GM18868 (cell line): ENCODE data around the gene MINK1.
"Not testable (repeated sequence)": the region's sequence is repeated elsewhere in the genome, so short reads cannot be mapped to it uniquely, and the experiment has no call there.

ENCODE experiments used
- ATAC-seq: cut with Tn5 transposase; IDR thresholded peaks from one replicate; pipeline ENCODE4 v1.9.1; 2021; ENCODE audit warnings: mild to moderate bottlenecking, moderate library complexity; ENCODE audit not compliant: unreplicated experiment

MINK1 gene

DNA sequence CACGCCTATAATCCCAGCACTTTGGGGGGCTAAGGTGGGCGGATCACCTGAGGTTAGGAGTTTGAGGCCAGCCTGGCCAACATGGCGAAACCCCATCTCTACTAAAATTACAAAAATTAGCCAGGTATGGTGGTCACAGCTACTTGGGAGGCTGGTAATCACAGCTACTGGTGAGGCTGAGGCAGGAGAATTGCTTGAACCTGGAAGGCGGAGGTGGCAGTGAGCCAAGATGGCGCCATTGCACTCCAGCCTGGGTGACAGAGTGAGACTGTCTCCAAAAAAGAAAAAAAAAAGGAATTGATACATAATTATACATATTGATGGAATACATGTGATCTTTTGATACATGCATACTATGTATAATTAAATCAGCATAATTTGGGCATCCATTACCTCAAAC, 34.4 kb downstream of the MINK1 start:
- ATAC-seq, result not testable (repeated sequence)

DNA sequence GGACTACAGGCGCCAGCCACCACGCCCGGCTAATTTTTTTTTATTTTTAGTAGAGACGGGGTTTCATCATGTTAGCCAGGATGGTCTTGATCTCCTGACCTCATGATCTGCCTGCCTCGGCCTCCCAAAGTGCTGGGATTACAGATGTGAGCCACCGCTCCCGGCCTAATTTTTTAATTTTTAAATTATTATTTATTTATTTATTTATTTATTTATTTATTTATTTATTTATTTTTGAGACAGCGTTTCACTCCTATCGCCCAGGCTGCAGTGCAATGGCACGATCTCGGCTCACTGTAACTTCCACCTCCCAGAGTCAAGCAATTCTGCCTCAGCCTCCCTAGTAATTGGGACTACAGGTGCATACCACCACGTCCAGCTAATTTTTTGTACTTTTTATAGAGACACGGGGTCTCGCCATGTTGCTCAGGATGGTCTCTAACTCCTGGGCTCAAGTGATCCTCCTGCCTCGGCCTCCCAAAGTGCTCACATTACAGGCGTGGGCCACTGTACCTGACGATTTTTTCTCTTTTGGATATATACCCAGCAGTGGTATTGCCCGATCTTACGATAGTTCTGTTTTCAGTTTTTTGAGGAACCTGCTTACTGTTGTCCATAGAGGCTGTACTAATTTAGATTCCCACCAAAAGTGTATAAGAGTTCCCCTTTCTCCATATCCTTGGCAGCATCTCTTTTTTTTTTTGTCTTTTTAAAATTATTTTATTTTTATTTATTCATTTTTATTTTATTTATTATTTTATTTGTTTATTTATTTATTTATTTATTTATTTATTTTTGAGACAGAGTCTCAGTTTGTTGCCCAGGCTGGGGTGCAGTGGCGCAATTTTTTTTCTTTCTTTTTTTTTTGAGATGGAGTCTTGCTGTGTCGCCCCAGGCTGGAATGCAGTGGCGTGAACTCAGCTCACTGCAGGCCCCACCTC, 36.2 kb downstream of the MINK1 start:
- not testable (repeated sequence) for ATAC-seq

DNA sequence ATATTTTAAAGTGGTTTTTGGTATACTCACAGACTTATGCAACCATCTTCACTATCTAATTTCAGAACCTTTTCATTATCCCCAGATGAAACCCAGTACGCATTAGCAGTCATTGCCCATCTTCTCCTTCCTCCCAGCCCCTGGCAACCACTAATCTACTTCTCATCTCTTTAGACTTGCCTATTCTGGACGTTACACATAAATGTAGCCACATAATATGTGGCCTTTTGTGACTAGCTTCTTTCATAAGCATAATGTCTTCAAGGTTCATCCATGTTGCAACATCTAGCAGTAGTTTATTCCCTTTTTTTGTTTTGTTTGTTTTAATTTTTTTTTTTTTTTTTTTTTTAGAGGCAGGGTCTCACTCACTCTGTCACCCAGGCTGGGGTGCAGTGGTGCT, 37.7 kb downstream of the MINK1 start:
- no peak for ATAC-seq

DNA sequence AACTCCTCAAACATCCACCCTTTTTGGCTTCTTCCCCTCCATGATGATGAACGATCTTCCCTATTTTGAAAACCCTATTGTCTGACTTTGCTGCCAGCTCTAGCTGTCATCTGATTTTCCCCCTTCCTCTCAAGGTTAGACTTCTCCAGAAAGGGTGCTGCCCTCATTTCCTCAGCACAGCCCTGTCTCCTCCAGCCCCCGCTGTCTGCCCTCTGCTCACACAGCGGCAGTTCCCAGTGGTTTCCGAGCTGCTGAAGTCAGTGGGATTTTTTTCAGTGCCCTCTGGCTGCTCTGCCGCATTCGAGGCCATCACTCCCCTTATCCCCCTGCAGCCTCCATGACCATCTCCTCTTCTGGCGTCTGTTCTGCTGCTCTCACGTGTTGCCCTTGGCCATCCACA, 39.6 kb downstream of the MINK1 start:
- no peak for ATAC-seq

DNA sequence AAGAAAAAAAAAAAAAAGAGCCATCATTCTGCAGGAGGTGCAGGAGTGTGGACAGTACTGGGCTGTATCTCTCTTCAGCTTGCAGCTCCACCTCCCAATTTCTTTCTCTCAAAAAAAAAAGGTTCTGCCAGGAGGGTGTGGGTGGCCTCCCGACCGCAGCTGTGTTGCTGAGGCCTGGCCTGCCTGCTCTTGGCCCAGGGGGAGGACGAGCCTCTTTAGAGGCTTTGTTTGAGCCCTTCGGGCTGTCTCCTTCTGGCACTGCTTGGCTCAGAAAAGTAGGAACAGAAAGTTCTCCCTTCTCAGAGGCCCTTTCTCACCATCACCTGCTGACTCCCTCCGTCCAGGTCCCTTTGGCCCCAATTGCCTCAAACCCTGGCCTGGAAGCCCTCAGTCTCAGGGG, 43.9 kb downstream of the MINK1 start:
- ATAC-seq, result no peak

DNA sequence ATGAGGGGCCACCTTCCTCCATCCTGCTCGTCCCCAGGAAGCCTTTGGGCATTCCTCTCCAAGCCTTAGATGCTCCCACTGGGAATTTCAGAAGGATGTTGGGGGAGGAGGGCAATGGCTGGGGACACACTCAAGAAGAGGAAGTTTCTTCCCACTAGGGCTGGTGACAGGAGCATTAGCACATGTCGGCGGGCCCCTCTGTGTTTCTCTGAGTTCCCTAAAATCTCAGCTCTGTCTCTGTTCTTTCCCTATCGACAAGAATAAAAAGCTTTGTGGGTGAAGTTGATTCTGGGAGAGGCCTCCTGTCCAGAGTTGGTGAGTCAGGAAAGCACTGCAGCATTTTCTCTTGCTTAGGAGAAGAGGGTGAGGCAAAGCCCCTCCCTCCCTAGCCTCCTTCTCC, 46.5 kb downstream of the MINK1 start:
- ATAC-seq, result no peak

DNA sequence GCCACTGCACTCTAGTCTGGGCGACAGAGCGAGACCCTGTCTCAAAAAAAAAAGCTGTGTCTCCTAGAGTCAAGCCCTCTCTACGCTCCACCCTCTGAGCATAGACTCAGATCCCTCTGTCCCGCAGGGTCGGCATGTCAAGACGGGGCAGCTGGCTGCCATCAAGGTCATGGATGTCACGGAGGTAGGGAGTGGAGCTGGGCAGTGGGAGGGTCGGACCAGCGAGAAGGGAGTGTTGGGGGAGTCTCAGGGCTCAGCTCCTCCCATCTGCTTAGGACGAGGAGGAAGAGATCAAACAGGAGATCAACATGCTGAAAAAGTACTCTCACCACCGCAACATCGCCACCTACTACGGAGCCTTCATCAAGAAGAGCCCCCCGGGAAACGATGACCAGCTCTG, 47.7 kb downstream of the MINK1 start:
- ATAC-seq, result no peak

DNA sequence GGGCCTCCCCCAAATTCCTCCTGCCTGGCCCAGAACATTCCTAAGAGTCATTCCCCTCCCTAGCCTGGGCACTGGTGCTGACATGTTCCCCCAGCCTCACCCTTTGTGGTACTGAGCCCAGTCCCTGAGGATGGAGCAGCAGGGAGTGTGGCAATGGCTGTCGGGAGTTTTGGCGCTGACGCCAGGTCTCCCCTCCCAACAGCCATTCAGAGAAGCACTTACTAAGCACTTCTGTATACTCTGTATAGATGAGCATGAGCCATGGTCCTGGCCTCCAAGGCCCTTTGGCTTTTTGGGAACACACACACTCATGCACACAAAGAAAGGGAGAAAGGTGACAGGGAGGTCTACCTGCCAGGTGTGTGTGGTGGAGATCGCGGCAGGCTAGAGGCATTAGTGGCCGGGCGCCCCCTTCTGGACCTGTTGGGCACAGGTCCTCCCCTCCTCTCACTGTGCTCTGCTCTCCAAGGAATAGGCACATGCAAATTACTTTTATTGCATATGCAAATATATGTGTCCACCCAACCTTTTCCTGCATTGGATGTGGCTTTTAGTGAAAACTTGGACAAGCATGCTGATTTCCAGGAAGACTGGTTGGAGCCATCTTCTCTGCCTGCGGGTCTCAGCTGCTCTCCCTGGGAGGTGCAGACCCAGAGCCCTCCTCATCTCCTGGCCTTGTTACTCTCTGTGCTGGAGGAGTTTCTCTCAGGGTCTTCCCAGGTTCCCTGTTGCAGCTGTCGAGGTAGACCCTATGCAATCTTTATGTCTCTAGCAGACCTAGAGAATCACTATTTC, 48.8 kb downstream of the MINK1 start:
- no peak for ATAC-seq

DNA sequence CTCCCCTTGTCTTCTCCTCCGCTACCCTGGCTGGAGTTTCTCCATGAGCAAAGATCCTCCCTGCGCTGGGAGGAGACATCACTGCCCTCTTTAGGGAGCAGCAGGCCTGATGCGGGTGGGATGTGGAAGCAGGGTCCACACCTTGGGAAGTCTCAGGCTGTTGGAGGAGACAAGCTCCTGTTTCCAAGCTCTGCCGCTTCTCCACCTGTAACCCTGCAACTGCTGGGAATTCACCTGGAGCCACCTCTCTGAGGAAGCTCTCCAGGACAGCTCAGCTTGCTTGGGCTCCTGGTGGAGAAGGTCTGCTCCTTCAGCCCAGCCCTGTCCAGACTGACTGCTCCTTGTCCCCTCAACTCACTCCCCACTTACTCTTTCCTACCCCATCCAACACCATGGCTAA, 51.3 kb downstream of the MINK1 start:
- ATAC-seq, result no peak

DNA sequence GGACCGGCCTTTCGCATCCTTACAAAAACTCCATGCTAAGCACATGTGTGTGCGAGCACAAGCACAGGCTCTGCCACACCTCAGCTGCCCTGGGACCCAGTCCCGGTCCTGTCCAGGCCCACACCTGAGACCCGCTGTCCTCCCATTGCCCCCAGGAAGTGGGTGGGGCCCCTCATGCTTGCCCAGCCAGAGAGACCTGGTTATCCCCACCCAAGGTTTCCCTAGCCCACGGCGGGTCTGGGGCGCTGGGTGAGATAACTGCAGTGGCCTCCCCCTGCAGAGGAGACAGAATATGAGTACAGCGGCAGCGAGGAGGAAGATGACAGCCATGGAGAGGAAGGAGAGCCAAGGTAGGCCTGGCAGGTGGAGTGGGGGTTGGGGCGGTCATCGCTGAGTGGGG, 53.7 kb downstream of the MINK1 start:
- ATAC-seq, result no peak

DNA sequence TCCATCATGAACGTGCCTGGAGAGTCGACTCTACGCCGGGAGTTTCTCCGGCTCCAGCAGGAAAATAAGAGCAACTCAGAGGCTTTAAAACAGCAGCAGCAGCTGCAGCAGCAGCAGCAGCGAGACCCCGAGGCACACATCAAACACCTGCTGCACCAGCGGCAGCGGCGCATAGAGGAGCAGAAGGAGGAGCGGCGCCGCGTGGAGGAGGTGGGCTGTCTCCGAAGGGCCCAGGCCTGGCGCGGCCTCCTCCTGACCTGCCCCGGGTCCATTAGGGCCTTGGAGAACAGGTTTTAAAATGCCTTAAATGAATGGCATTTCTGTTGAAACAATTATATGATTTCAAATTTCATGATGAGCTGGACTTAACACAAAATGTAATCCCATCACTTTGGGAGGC, 54.4 kb downstream of the MINK1 start:
- ATAC-seq, result no peak

DNA sequence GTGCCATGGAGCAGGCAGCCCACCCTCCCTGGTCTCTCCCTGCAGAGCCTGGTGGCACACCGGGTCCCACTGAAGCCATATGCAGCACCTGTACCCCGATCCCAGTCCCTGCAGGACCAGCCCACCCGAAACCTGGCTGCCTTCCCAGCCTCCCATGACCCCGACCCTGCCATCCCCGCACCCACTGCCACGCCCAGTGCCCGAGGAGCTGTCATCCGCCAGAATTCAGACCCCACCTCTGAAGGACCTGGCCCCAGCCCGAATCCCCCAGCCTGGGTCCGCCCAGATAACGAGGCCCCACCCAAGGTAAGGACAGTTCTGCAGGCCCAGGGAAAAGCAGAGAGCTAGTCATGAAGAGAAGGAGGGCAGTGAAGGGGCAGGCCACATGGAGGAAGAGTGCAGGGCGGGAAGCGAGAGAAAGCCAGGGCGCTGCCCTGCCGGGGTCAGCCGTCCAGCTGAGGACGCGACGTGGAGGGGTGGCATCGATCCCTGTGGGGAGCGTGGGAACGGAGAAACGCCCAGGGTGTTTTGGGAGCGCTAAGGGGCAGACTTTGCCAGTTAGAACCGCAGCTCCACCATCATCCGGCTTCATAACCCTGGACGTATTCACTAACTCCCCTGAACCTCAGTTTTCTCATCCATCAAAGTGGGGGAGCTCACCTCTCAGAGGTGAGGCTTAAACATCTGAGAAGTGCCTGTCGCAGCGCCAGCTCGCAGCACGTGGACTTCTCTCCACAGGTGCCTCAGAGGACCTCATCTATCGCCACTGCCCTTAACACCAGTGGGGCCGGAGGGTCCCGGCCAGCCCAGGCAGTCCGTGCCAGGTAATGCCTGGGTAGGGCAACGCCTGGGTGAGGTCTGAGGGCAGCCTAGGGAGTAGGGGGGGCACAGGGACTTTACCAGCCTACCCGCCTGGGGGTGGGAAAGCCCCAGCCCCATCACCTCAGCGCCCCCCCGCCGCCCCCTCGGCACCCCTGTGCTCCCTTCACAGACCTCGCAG, 58.6 kb downstream of the MINK1 start:
- no peak for ATAC-seq

DNA sequence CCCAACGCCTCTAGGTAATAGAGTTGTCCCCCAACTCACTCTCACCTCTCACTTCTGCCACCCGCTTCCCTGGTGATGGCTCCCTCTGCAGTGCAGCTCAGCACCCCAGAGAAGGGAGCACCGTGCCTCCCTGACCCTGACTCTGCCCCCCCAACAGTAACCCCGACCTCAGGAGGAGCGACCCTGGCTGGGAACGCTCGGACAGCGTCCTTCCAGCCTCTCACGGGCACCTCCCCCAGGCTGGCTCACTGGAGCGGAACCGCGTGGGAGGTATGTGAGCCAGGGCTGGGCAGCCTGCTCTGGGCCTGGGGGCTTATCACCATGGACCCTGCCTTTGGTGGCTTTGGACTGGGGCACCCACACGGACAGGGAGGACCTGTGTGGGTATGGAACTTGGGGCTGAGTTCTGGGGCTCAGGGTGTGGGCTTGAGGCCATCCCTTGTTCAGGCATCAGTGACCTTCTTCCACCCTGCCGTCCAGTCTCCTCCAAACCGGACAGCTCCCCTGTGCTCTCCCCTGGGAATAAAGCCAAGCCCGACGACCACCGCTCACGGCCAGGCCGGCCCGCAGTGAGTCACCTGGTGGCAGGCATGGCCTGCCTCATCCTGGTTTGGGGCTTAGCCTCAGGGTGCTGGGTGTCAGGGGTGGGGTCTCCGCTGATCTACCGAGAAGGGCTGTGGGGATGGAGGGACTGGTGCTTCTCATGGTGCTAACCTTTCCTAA, 59.5 kb downstream of the MINK1 start:
- no peak for ATAC-seq

DNA sequence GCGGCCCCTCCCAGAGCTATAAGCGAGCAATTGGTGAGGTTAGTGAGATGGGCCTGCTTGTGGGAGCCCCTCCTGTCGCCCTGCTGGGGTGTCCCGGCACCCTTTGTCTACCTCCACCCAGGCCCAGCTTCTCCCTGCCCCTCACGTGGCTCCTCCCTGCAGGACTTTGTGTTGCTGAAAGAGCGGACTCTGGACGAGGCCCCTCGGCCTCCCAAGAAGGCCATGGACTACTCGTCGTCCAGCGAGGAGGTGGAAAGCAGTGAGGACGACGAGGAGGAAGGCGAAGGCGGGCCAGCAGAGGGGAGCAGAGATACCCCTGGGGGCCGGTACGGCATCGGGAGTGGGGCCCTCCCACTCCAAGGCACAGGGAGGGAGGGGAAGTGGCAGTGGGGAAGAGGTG, 60.1 kb downstream of the MINK1 start:
- no peak for ATAC-seq

DNA sequence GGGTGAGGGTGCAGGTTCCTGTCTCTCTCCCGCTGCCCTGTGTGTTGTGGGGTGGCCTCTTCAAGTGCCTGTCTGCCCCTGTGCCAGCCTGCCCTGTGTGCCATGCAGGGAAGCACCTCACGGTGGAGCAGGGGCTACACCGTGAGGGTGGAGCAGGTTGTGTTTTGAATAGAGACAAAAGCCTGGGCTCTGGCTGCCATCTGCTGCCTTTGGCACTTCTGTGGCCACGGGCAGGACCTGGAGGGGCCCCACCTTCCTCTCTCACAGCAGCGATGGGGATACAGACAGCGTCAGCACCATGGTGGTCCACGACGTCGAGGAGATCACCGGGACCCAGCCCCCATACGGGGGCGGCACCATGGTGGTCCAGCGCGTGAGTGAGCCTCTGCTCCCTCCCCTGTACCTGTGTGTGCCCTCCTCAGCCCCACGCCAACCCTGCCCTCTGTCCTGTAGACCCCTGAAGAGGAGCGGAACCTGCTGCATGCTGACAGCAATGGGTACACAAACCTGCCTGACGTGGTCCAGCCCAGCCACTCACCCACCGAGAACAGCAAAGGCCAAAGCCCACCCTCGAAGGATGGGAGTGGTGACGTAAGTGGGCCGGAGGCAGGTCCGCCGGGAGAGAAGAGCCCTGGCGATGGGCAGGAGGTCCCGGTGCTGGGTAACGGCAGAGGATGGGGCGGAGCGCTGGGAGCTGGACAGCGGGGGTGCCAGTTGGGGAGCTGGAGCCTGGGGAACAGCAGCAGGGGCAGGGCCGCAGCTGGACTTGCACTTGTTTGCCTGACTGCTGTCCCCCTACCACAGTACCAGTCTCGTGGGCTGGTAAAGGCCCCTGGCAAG, 60.8 kb downstream of the MINK1 start:
- no peak for ATAC-seq

DNA sequence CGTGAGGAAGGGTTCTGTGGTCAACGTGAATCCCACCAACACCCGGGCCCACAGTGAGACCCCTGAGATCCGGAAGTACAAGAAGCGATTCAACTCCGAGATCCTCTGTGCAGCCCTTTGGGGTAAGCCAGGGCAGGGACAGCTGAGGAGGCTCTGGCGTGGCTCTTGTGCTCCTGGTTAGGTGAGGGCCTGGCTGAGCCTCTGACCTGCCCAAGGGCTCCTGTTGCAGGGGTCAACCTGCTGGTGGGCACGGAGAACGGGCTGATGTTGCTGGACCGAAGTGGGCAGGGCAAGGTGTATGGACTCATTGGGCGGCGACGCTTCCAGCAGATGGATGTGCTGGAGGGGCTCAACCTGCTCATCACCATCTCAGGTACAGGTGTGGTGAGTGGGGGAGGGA, 62.0 kb downstream of the MINK1 start:
- no peak for ATAC-seq

DNA sequence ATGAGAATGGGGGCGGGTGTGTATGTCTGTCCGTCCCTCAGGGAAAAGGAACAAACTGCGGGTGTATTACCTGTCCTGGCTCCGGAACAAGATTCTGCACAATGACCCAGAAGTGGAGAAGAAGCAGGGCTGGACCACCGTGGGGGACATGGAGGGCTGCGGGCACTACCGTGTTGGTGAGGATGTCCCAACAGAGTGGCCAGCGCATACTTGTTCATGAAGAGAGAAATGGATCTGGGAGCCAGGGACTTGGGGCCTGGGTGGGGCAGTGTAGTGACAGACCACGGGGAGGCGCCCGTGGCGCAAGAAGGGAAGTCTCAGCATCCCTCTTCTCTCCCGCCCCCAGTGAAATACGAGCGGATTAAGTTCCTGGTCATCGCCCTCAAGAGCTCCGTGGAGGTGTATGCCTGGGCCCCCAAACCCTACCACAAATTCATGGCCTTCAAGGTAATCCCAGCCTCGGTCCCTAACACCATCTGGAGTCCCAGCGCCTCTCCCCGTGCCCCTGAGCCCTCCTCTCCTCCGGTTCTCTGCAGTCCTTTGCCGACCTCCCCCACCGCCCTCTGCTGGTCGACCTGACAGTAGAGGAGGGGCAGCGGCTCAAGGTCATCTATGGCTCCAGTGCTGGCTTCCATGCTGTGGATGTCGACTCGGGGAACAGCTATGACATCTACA, 62.7 kb downstream of the MINK1 start:
- ATAC-seq, result no peak

DNA sequence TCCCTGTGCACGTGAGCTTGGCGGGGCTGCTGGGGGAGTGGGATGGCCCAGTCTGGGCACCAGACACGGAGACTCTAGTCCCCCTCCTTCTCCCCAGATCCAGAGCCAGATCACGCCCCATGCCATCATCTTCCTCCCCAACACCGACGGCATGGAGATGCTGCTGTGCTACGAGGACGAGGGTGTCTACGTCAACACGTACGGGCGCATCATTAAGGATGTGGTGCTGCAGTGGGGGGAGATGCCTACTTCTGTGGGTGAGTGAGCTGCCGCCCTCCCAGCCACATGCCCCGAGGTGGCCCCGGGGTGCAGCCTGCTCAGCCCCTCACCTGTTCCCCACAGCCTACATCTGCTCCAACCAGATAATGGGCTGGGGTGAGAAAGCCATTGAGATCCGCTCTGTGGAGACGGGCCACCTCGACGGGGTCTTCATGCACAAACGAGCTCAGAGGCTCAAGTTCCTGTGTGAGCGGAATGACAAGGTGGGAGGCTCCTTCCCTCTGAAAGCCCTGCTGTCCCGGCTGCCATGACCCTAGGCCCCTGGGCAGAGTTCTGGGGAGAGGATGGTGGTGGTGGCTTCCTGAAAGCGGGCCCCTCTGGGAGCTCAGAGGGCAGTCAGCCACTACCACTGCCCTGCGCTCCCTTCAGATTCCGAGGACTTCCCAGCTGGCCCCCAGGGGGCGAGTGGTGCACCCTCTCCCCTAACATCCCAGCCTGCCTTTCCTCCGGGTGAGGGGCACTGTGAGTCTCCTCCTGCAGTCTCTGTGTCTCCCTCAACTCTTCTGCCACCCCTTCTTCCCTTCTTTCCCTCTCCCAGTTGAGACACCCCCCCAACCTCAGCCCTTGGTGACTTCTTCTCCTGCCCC, 63.4 kb downstream of the MINK1 start:
- no peak for ATAC-seq
